Psoas muscle (tissue), 8 donors: Measurements from ENCODE around the gene GNAT3. TPM values are rescaled to one million over a fixed set of nuclear protein-coding genes. Genes with fewer than 3 reads are reported as not detected.

Experiments used
- ATAC-seq, 4 donors: fragments of 200-7000 bp; cut with Tn5 transposase; one replicate each; pipeline ENCODE4 v1.9.1; 2020; ENCODE audit warnings: moderate library complexity in 3 of 4, mild to moderate bottlenecking in 2 of 4
- DNase-seq, 2 donors: peaks; one replicate each; pipeline ENCODE4 v3.0.0-alpha.2; 2020
- H3K27ac ChIP-seq: fragments of 200-600 bp; one replicate; pipeline ENCODE4 v1.8.0; 2022
- H3K27me3 ChIP-seq, 3 donors: fragments of 200-600 bp in 1 of 3; one replicate each; pipeline versions ENCODE4 v1.6.1 to v1.8.0; 2013 to 2022; ENCODE audit warnings: low read length in 2 of 3, mild to moderate bottlenecking in 2 of 3, moderate library complexity in 1 of 3; ENCODE audit not compliant: insufficient read depth in 3 of 3
- H3K36me3 ChIP-seq, 2 donors: fragments of 200-600 bp in 1 of 2; one replicate each; pipeline versions ENCODE4 v1.6.1 to v1.8.0; 2013 to 2022; ENCODE audit warnings: low read depth in 1 of 2, mild to moderate bottlenecking in 1 of 2, moderate library complexity in 1 of 2; ENCODE audit not compliant: insufficient read depth in 1 of 2
- H3K4me1 ChIP-seq: fragments of 200-600 bp; one replicate; pipeline ENCODE4 v1.8.0; 2022
- H3K4me3 ChIP-seq: fragments of 200-600 bp; one replicate; pipeline ENCODE4 v1.8.0; 2022; ENCODE audit warnings: mild to moderate bottlenecking
- H3K9me3 ChIP-seq: fragments of 200-600 bp; one replicate; pipeline ENCODE4 v1.8.0; 2022
- CTCF ChIP-seq: fragments of 200-600 bp; IDR thresholded peaks from one replicate; pipeline ENCODE4 v1.8.0; 2022; ENCODE audit warnings: antibody characterized with exemption
- WGBS, 3 donors: extraction: QIAGEN DNeasy Blood & Tissue Kit; methylation state at CpG; one replicate each; pipeline versions ENCODE4 v1.1.6 to v1.1.7; 2013; 5-methylcytosine and 5-hydroxymethylcytosine counted together
- intact Hi-C, 2 donors: fragments of 100-400 bp; cut with DNase I; formaldehyde crosslinking; loops; one replicate each; pipeline versions ENCODE4 v1.11.0 to v1.14.2; 2022
- polyA plus RNA-seq, 3 donors: library from polyadenylated mRNA; stranded (reverse); fragments of 200-250 nt; gene quantifications; one replicate each; pipeline ENCODE4 v1.2.3, GENCODE V29; 2013
- total RNA-seq, 4 donors: library from RNA; stranded (reverse); fragmentation: NEBNext Ultra II Directional in 2 of 4; extraction: Animal tissue kit (Norgen Biotek cat#: 25700) in 2 of 4; gene quantifications; one replicate each; pipeline versions ENCODE4 v1.2.1 to v1.2.4, GENCODE V29; 2021 to 2023
- donor health status: healthy with polysubstance abuse.
- donor health status: DM: no; HTN: no; CAD: no; lungs with moderate emphysema.
- donor health status: Bipolar disorder and iron deficiency.
- donor health status: healthy.
- donor health status: DM: yes; HTN: yes; CAD: no.
- donor health status: DM: no; HTN: no; CAD: no.
- donor health status: DM: no; HTN: no; CAD: no.
- donor health status: DM: yes; HTN: yes; CAD: no.

Gene GNAT3
- total and polyA plus RNA-seq, 7 donors: not detected

- Histone ChIP-seq H3K4me3 (no peak overlapping the region), H3K27me3 (no peaks in the 10 kb centered on the region), H3K9me3 (no peaks in the 10 kb centered on the region), H3K36me3 (no peaks in the 10 kb centered on the region), H3K27ac (no peak overlapping the region), H3K4me1 (peaks cover 7% of the 10 kb centered on the region)
- intact Hi-C loops: no loop called here
- WGBS, 3 donors: 54 to 58% (median 56%) methylated on average over 2 of the region's 2 CpGs
- ATAC-seq (no peak), DNase-seq (no peak)
- TF ChIP-seq CTCF: no peak
Measured at GRCh38 chr7:80481196-80481884, 30.5 kb downstream of the GNAT3 start.

GRCh38 chr7:80480566-80480965 lies 31.3 kb downstream of the GNAT3 start:
- H3K4me1 ChIP-seq: peaks cover 7% of the 10 kb centered on the region
- intact Hi-C loops: no loop called here
- H3K36me3 ChIP-seq: no peaks in the 10 kb centered on the region
- no peak for TF ChIP-seq CTCF
- H3K27me3 ChIP-seq: no peaks in the 10 kb centered on the region
- H3K27ac ChIP-seq: no peak overlapping the region
- no peak for DNase-seq
- WGBS, 3 donors: 83 to 86% (median 84%) methylated on average over 4 of the region's 4 CpGs
- H3K9me3 ChIP-seq: no peaks in the 10 kb centered on the region
- no peak for ATAC-seq
- no peak overlapping the region for H3K4me3 ChIP-seq

GRCh38 chr7:80478683-80479082 lies 33.2 kb downstream of the GNAT3 start:
- Histone ChIP-seq H3K4me1 (peaks cover 7% of the 10 kb centered on the region), H3K36me3 (no peaks in the 10 kb centered on the region), H3K27me3 (no peaks in the 10 kb centered on the region), H3K9me3 (no peaks in the 10 kb centered on the region), H3K27ac (no peak overlapping the region), H3K4me3 (no peak overlapping the region)
- whole genome bisulfite sequencing, 3 donors: 40 to 46% (median 43%) methylated on average over 2 of the region's 2 CpGs
- DNase-seq (no peak), ATAC-seq (peak in 3 of 4 donors; percentile 49 to 63 (median 53))
- intact Hi-C loops: no loop called here
- no peak for TF ChIP-seq CTCF

- Histone ChIP-seq H3K27ac (no peak overlapping the region), H3K36me3 (no peaks in the 10 kb centered on the region), H3K9me3 (no peaks in the 10 kb centered on the region), H3K4me3 (no peak overlapping the region), H3K27me3 (no peaks in the 10 kb centered on the region), H3K4me1 (peaks cover 10% of the 10 kb centered on the region)
- intact Hi-C loops: no loop called here
- no peak for TF ChIP-seq CTCF
- ATAC-seq (no peak), DNase-seq (no peak)
- WGBS, 3 donors: 59 to 81% (median 81%) methylated on average over 1 of the region's 1 CpG
Measured at GRCh38 chr7:80476035-80476434, 35.8 kb downstream of the GNAT3 start.

- Histone ChIP-seq H3K4me1 (peaks cover 10% of the 10 kb centered on the region), H3K4me3 (no peak overlapping the region), H3K27ac (no peak overlapping the region), H3K36me3 (no peaks in the 10 kb centered on the region), H3K27me3 (no peaks in the 10 kb centered on the region), H3K9me3 (no peaks in the 10 kb centered on the region)
- WGBS, 3 donors: 81 to 95% (median 93%) methylated on average over 3 of the region's 3 CpGs
- no peak for DNase-seq
- TF ChIP-seq CTCF: no peak
- intact Hi-C loops: no loop called here
- no peak for ATAC-seq
Measured at GRCh38 chr7:80475383-80475782, 36.5 kb downstream of the GNAT3 start.
